GM21360 (cell line): Measurements from ENCODE around the gene TMEM63A.
"Not testable (repeated sequence)": the region's sequence is repeated elsewhere in the genome, so short reads cannot be mapped to it uniquely, and the experiment has no call there.

Experiments used
- ATAC-seq: cut with Tn5 transposase; IDR thresholded peaks from one replicate; pipeline ENCODE4 v1.9.1; 2021; ENCODE audit warnings: mild to moderate bottlenecking, moderate library complexity; ENCODE audit not compliant: unreplicated experiment

TMEM63A gene

GRCh38 chr1:225881959-225882693, at the start of gene TMEM63A:
TSS of gene TMEM63A (minus strand) at chr1:225882380. CDS start at chr1:225877580, 4,800 bp downstream.
- ATAC-seq = peak; percentile 67

- ATAC-seq = no peak
Measured at GRCh38 chr1:225931270-225932136, 49.3 kb upstream of the TMEM63A start.

GRCh38 chr1:225930566-225930965, 48.4 kb upstream of the TMEM63A start:
- no peak for ATAC-seq

GRCh38 chr1:225929462-225929861, 47.3 kb upstream of the TMEM63A start:
- not testable (repeated sequence) for ATAC-seq

- ATAC-seq = no peak
Measured at GRCh38 chr1:225928186-225929175, 46.3 kb upstream of the TMEM63A start.

GRCh38 chr1:225926551-225927113, 44.5 kb upstream of the TMEM63A start:
- no peak for ATAC-seq

- peak; percentile 97 for ATAC-seq
Measured at GRCh38 chr1:225923692-225924555, 41.7 kb upstream of the TMEM63A start, which contains the start of gene PYCR2. TSS of gene PYCR2 (minus strand) at chr1:225924250. CDS start at chr1:225924110, 140 bp downstream.

GRCh38 chr1:225923381-225923691, 41.2 kb upstream of the TMEM63A start:
- no peak for ATAC-seq

- ATAC-seq = no peak
Measured at GRCh38 chr1:225921734-225922709, 39.8 kb upstream of the TMEM63A start.

GRCh38 chr1:225919906-225920305, 37.7 kb upstream of the TMEM63A start:
- ATAC-seq = no peak

GRCh38 chr1:225918280-225918679, 36.1 kb upstream of the TMEM63A start:
- no peak for ATAC-seq

GRCh38 chr1:225917536-225917935, 35.4 kb upstream of the TMEM63A start:
- no peak for ATAC-seq

GRCh38 chr1:225917101-225917500, 34.9 kb upstream of the TMEM63A start:
- no peak for ATAC-seq

GRCh38 chr1:225915538-225915991, 33.4 kb upstream of the TMEM63A start:
- ATAC-seq = no peak

GRCh38 chr1:225914947-225915346, 32.8 kb upstream of the TMEM63A start:
- no peak for ATAC-seq

- no peak for ATAC-seq
Measured at GRCh38 chr1:225914391-225914790, 32.2 kb upstream of the TMEM63A start.

- ATAC-seq = peak; percentile 70
Measured at GRCh38 chr1:225911191-225912130, 29.3 kb upstream of the TMEM63A start.
